Erythroblast (primary cell): ENCODE results near the gene RIC8B.
A peak's percentile ranks its signal among the peaks of the same experiment; 100 is the strongest.

Experiments
- DNase-seq, 2 experiments: peaks; one replicate each; lab custom pipeline; 2025; lab: John Stamatoyannopoulos, UW
- GATA1 ChIP-seq: IDR thresholded peaks from 2 replicates; pipeline ENCODE4 v1.6.1; 2011; ENCODE audit warnings: low read depth, mild to moderate bottlenecking, control low read depth, low read length, moderate library complexity
- POLR2A ChIP-seq: IDR thresholded peaks from 2 replicates; pipeline ENCODE4 v1.6.1; 2011; ENCODE audit warnings: mild to moderate bottlenecking, low read length

RIC8B gene

GRCh38 chr12:106897981-106898901 is 123.8 kb downstream of the RIC8B start:
- TF ChIP-seq GATA1: no peak
- DNase-seq: no peak

GRCh38 chr12:106900554-106900953 is 126.1 kb downstream of the RIC8B start:
- no peak for DNase-seq
- TF ChIP-seq POLR2A (no peak), GATA1 (no peak)

- DNase-seq: no peak
Measured at GRCh38 chr12:106901276-106901675, 126.8 kb downstream of the RIC8B start.

GRCh38 chr12:106902053-106902452 is 127.6 kb downstream of the RIC8B start:
- TF ChIP-seq GATA1 (no peak), POLR2A (no peak)
- DNase-seq: no peak

More at GRCh38 chr12:106901276-106901675, 126.8 kb downstream of the RIC8B start:
- no peak for TF ChIP-seq POLR2A
- TF ChIP-seq GATA1: no peak

- TF ChIP-seq POLR2A (no peak), GATA1 (no peak)
- DNase-seq: peak; percentile 75 to 80
Measured at GRCh38 chr12:106903241-106903945, 128.9 kb downstream of the RIC8B start.

- TF ChIP-seq POLR2A (no peak), GATA1 (no peak)
- DNase-seq: no peak
Measured at GRCh38 chr12:106906715-106907114, 132.2 kb downstream of the RIC8B start.

- no peak for DNase-seq
- TF ChIP-seq POLR2A (no peak), GATA1 (no peak)
Measured at GRCh38 chr12:106907411-106907810, 132.9 kb downstream of the RIC8B start.

GRCh38 chr12:106907846-106908245 is 133.4 kb downstream of the RIC8B start:
- TF ChIP-seq POLR2A (no peak), GATA1 (no peak)
- no peak for DNase-seq

GRCh38 chr12:106908561-106908960 is 134.1 kb downstream of the RIC8B start:
- no peak for DNase-seq
- TF ChIP-seq POLR2A (no peak), GATA1 (no peak)

- TF ChIP-seq GATA1 (no peak), POLR2A (no peak)
- DNase-seq: no peak
Measured at GRCh38 chr12:106910202-106910601, 135.7 kb downstream of the RIC8B start.

- DNase-seq: no peak
- TF ChIP-seq POLR2A: no peak
- TF ChIP-seq GATA1: no peak
Measured at GRCh38 chr12:106911581-106911980, 137.1 kb downstream of the RIC8B start.

- TF ChIP-seq POLR2A: no peak
- no peak for DNase-seq
Measured at GRCh38 chr12:106913456-106913855, 139.0 kb downstream of the RIC8B start.

GRCh38 chr12:106914796-106915634 is 140.5 kb downstream of the RIC8B start:
- DNase-seq: no peak
- TF ChIP-seq GATA1: no peak
- no peak for TF ChIP-seq POLR2A
